Hypothalamus (tissue), 51 donors: ENCODE data around the gene ELOVL6.
"Not testable (repeated sequence)": the region's sequence is repeated elsewhere in the genome, so short reads cannot be mapped to it uniquely, and the experiment has no call there.

Experiments used
- DNase-seq, 51 donors: peaks; one replicate each; lab custom pipeline; 2025; lab: John Stamatoyannopoulos, UW

Gene ELOVL6

DNA sequence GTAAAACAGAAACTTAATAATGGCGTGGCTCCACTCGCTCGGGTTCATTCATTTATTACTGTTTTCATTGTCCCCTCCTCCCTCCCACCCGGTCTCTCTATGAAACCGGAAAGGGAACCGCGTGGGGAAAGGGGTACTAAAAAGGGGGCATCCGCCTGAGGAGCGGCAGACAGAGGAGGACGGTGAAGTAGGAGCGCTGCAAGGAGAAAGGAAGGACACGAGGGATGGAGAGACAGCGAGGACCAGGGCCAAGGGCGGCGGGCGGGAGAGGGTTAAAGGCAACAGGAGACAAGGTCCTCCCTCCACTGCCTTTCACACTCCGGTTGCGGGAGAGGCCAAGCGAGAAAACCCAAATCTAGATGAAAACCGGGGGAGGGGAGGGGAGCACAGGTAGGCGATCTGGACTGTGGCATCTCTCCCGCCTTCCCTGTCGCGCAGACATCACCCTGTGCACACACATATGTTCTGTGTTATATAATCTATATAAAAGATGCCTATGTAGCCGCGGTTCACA, 829 bp downstream of the ELOVL6 start:
- DNase-seq: peak; percentile 10 to 90 (median 54)

DNA sequence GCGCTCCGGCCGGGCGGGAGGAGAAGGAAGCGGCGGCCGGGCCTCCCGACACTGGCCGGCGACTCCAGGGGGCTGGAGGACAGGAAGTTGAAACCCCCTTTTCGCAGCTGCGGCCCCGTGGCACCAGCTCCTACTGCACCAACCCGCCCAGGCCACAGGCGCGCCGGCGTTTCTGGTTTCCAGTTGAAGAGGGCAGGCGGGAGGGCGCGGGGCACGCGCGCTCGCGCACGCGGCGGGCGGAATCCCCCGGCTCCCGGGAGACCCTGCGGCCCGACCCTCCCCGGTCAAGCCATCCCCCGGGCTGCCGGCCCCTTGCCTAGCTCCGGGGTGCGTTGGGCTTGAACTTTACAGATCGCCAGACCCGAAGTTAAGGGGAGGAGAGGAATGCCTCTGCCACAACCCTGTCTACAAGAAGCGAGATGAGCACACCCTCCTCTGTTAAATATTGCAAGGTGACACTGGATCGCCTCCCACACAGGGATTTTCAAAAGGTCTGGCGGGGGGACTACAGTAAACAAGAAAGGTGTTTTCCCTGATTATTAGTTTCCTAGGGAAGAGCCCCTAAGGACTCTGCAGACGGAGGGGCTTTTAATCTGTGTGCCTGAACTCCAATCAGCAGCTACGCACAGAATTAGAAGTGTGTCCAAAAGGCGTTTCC, 1.4 kb downstream of the ELOVL6 start:
- DNase-seq: peak in 48 of 51 donors; percentile 5 to 90 (median 58)

DNA sequence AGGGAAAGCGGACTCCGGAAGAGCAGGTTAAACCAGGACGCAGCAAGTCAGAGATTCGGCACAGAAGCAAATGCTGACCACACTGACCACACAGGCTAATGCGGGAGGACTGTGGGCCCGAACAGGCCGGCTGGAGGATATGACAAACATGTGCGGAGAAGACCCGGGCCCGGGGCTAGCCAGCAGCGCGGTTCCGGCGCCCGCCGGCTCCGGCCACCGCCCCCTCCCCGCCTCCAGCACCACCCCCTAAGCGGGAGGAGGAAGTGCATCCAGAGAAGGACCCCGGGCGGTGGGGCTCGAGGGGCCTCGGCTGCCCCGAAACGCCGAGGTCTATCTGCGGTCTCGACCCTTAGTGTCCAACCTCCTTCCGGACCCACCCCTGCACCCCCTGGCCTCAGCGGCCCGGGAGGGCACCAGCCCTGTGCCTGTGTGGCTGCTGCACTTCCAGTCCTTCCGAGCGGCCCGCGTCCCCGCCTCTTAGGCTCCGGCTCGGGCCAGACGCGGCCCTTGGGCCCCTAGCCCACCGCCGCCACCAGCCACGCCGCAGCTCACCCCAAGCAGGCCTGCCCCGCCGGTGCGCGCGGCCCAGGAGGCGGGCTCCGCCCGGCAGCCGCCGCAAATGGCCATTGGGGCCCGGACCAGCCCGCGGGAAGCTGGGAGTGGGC, 2.1 kb downstream of the ELOVL6 start:
- peak in 50 of 51 donors; percentile 6 to 84 (median 60) for DNase-seq

DNA sequence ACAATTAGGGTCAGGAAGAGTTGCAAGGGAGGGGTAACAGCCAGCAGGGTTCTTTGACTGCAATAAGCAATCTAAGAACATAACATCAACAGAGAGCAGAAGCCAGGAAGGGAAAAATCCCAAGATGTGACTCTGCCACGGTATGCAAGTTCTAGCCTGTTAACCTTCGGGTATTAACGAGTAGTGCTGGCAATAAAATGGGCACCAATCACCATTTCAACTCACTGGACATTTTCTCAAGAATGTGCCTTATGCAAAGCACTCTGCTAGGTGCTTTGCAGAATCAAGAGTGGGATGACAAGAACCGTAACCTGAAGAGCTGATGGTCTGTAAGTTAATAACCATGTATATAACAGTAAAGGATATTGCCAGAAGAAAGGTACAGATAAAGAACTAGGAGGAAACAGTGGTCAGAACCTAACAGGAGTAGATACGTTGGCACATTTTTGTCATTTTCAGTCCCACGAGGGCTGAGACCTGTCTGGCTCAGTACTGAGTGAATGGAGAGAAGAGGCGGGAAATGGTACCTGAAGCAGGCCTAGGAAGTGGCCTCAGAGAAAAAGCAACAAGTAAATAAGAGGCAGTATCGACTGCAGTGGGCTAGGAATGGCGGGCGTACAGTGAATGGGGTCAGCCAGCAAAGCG, 2.7 kb downstream of the ELOVL6 start:
- DNase-seq: peak in 3 of 51 donors; percentile 26 to 67 (median 46)

DNA sequence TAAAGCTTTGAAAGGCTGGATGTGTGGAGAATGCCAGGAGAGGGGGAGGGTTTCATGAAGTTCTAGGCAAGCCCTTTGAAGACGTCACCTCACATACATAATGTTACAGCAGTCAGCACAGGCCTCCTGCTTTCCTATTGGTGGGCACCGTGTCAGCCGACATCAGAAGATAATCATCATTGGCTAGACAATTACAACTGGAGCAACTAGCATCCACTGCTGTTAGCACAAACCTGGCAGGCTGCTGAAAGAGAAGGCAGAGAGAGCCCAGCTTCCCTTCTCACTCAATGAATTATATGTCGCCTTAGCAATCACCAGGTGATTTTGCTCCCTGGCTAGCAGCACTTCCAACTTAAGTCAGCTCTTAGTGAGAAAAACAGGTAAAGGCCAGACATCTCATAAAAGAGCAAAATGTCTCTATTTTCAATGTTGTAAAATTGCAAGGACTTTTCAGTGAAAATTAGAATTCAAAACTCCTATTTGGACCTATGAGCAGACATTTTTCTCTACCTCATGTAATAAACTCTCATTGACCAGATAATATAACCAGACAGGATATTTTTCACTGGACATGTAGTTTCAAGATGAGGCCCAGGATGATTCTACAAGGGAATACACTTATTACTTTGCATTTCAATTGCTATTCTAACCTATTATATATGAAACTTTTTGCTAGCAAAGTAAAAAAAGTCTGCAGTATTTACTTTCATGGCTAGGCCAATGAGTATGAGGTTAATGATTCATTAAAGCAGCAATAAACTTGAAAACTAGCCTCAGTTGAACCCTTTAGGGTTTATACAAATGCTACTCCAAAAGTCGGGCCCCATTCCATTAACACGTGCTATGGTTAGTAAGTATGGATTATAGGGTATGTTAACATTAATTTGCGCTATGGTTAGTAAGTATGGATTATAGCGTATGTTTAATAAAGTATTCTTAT, 4.3 kb downstream of the ELOVL6 start:
- DNase-seq: peak; percentile 6 to 95 (median 79)

DNA sequence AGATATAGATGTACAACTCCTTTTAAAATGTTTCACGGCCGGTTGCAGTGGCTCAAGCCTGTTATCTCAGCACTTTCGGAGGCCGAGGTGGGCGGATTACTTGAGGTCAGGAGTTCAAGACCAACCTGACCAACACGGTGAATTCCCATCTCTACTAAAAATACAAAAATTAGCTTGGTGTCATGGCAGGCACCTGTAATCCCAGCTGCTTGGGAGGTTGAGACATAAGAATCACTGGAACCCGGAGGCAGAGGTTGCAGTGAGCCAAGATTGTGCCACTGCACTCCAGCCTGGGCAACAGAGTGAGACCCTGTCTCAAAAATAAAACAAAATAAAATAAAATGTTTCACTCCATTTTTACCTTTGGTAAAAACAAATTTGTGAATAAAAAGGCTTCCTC, 5.1 kb downstream of the ELOVL6 start:
- DNase-seq: not testable (repeated sequence)

DNA sequence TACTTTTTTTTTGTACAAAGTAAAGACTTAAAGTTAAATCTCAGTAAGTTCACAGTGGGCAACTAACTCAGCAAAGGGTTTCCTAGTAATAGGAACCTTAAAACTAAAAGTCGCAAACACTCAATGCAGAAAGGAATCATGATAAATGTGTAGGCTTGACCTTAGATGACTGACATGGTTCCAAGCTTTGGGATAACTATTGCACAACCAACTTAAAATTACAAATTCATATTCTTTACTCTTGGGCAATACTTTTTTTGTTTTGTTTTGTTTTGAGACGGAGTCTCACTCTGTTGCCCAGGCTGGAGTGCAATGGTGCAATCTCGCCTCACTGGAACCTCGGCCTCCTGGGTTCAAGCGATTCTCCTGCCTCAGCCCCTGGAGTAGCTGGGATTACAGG, 8.2 kb downstream of the ELOVL6 start:
- no peak for DNase-seq

DNA sequence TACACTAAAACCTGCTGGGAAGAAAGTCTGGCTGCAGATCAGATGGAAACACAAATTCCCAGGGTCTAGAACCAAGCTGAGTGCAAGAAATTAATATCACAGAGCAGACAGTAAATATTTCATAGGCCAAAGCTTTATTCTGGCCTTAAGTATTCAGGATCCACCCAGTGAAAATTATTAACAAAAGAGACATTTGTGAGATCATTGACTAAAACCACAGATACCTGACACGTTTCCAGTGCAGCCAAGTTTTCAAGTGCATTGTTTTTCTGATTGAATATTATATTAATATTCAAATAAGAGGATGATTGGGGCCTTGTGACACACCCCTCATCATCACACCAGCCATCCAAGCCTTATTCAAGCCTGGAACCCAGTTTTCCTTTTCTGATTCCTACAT, 10.3 kb downstream of the ELOVL6 start:
- no peak for DNase-seq

DNA sequence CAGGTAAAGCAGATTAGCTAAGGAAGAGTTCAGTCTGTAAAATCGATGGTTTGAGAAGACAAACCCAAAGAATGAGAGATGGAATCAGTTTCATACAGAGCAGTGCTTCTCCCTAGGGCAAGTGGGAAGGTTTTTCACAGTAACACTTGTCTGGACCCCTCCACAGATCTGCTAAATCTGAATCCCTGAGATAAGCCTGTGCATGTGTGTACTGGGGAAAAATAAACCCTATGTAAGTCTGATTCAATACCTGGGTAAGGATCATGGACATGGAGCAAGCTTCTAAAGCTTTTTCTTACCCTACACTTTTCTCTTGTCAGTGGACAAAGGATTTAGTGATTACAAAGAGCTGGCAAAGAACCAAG, 13.6 kb downstream of the ELOVL6 start:
- no peak for DNase-seq

DNA sequence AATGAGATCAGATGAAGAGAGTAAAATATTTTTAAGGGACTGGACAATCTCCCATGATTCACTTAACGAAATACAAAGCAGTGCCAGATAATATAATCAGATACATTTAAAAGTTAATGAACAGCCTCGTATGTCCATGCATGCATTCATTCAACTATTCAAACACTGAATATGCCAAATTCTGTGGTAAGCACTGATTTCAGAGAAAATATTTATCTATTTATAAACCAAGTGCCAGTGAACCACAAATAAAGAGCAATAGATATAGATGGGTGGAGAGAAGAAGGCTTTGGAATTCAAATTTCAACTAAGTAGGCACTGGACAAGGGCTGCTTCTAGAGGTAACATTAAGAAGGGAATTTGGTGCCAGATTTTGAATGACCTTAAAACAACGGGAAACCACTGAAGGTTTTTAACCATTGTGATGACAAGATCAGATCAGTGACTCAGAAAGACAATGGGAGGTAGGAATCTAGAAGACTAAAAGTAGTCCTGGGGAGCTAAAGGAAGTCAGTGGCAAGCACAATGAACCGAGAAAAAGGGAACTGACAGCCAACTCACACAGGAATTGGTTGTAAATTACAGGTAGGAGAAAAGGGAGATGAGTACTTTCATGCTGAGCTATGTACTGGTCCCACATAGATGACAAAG, 14.2 kb downstream of the ELOVL6 start:
- DNase-seq: no peak

DNA sequence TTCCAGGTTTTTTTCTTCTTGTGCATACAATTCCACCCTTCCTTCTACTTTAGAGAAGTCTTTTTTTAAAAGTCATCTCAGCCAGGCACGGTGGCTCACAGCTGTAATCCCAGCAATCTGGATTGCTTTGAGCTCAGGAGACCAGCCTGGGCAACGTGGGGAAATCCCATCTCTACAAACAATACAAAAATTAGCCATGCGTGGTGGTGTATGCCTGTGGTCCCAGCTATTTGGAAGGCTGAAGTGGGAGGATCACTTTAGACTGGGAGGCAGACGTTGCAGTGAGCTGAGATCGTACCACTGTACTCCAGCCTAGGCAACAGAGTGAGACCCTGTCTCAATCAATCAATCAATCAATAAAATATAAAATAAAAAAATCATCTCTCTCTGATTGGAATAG, 14.8 kb downstream of the ELOVL6 start:
- DNase-seq: no peak

DNA sequence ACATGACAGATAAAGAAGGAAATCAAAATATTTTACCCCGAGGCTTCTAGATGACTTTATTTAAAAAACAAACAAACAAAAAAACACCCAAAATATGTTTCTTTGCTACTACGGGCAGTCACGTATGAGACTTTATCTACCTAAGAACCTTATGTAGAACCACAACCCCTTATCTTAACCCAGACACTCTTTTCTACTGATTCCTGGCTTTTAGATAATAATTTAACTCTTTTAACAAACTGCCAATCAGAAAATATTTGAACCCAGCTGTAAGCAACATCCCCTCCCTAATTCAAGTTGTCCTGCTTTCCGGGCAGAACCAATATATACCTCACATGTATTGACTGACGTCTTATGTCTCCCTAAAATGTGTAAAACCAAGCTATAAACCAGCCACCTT, 15.4 kb downstream of the ELOVL6 start:
- no peak for DNase-seq

DNA sequence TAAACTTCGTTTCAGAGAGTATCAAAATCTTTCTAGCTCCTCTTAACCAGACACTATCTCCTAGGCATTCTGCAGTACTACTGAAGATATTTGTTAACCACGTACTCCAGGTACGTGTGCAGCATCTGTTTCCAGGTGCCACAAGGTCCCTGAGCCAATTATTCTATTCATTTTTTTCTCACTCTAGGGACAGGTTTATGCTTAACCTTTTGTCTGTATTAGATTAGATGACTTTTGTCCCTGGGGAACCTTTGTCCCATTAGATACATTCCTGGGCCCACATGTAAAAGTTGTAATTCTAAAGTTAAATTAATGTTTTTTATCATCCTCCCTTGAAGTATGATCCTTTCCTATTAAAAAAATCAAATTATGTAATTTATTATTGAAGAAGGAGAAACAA, 16.5 kb downstream of the ELOVL6 start:
- DNase-seq: no peak

DNA sequence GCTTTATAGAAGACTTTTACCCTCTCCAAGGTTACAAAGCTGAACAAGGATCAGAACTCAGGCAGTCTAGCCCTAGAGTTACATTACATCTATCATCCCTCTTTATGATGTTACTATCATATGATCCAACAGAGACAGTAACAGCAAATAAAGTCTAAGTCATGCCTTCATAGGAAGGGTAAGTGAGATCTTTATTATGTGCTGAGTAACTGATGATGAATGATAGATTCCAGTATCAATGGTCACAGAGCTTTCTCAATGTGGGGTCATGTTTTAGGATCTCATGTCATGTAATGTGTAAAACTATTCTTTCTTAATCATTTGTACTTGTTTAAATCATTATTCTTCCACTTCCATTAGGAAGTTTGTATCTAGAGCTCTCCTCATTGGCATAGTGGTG, 22.8 kb downstream of the ELOVL6 start:
- DNase-seq: no peak

DNA sequence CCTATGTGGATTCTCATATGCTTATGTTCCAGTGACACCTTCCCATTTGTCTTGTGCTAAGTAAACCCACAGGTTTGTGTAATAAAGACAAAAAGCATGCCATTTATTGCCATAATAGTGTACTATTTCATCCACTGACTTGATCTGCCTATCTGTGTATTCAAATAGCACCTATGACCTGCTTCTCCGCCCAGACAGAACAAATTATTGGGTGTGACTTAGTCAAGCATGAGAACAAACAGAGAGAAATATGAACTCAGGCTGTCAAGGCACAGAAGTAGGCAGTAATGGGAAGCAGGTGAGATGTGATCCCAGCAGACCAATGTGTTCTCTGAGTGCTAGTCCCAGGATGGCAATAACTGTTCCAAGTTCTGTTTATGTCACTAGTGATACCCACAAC, 25.4 kb downstream of the ELOVL6 start:
- DNase-seq: no peak

DNA sequence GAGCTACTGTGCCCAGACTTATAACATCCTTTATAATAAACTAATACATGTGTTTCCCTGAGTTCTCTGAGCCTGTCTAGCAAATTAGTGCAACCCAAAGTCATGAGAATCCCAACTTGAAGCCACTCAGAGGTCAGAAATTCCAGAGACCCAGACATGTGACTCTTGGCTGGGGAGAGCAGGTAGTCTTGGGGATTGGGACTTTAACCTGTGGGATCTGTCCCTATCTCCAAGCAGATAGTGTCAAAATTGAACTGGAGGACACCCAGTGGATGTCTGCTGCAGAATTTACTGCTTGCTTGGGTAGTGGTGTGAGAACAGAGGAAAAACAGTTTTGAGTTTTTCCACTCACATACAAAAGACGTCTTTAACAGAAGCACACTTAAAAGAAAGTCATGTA, 26.4 kb downstream of the ELOVL6 start:
- DNase-seq: no peak

DNA sequence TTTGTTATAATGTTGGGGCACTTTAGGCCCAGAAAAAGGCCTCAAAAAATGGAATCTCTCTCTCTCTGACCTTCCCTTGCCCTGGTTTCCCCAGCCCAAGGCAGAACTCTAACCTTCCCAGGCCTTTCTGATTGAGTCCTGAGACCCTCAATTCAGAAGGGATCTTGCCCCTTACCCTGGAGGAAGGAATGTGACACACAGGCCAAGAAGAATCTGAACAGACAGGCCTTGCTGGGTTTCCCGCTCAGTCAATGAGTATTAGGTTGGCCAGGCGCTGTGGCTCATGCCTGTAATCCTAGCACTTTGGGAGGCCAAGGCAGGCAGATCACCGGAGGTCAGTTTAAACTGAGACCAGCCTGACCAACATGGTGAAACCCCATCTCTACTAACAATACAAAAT, 27.6 kb downstream of the ELOVL6 start:
- no peak for DNase-seq

DNA sequence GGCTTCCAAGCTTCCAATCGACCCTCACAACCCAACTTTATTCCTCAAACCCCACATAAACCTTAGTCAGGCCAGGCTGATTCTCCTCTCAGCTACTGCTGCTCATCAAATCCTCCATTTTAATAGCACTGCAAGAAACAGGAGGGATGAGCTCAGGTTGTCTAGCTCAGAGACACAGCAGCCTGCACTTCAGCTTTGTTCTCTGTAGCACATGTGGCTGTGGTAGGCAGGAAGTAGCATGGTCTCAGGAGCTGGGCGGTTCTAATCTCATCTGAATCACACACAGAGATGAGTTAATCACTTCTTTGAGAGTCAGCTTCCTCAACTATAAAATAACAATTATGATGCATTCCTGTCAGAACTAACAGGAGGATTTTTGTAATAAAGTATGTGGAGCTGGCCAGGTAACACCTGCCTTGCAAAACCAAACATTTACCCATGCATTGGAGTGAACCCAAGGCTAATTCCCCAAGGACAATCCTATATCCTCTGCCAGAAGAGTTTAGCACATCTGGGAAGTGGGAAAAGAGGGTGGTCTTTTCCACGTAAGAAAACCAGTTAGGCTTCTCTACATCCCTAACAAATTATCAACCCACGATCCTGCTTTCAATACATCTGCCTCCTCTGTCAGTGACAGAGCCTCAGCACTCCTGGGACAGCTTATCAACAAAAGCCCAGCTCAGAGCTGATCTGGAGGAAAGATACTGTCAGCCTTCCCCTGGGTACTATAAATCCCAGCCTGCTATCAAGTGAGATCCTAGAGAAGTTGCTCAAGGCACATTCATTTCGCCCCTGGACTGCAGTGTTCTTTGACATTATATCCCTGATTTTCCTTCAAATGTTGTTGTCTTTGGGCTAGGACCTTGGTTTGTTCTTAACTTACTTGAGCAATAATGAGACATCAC, 32.8 kb downstream of the ELOVL6 start:
- DNase-seq: peak in 1 of 51 donors; percentile 1

DNA sequence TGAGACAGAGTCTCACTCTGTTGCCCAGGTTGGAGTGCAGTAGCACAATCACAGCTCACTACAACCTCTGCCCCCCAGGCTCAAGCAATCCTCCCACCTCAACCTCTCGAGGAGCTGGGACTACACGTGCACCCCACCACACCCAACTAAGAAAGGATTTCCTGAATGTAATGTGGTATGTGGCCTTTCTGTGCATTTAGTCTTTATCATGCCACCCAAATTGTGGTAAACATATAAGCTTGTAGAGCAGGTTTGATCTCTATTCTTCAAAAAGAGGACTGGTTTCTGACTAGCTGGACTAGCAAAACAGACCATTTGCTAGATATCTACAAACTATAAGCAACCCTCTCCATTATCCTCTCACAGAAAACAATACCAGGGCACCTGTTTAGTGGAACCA, 33.6 kb downstream of the ELOVL6 start:
- DNase-seq: no peak
